ENCODE results near the gene ARFGAP1. TPM values are rescaled to one million over a fixed set of nuclear protein-coding genes. Genes with fewer than 3 reads are reported as not detected.
"Not testable (repeated sequence)": the region's sequence is repeated elsewhere in the genome, so short reads cannot be mapped to it uniquely, and the experiment has no call there.

Gene ARFGAP1
- total RNA-seq, 1 donor from 2014 or later: 208 TPM

DNA sequence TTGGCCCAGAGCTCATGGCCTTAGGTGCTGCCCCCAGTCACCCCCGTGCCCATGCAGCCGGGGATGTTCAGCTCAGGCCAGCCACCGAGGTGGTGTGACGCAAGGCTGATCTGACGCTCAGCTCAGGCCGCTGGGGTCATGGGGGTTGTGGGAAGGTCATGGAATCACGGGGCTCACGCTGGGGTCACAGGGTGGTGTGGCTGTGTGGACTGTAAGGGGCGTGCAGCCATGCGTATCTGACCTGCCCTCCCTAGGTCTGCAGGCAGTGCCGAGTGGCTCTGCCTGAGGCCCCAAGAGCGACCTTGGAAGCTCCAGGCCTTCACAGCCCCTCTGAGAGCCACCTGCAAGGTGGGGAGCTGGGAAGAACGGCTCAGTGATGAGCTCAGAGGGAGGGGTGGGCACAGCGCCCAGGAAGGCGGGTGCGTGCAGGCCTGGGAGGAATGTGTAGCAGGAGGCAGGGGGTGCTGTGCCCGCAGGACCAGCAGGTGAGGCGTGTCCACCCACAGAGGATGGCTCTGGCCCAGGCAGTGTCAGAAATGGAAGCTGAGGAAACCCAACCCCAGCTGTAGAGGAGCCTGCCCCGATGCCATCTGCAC lies 60.7 kb downstream of the ARFGAP1 start:
- Mint-ChIP-seq H3K27me3 (ENCODE audit: low read depth) (peaks cover 18% of the 10 kb centered on the region), H3K36me3 (peaks cover 3% of the 10 kb centered on the region), H3K4me3 (no peak overlapping the region), H3K27ac (no peak overlapping the region), H3K9me3 (peaks cover 7% of the 10 kb centered on the region), H3K4me1 (peaks cover 19% of the 10 kb centered on the region)
- DNase-seq (ENCODE audit: low spot score in 2 of 2, unreplicated experiment in 2 of 2): no peak
- TF ChIP-seq, protein P1, sequence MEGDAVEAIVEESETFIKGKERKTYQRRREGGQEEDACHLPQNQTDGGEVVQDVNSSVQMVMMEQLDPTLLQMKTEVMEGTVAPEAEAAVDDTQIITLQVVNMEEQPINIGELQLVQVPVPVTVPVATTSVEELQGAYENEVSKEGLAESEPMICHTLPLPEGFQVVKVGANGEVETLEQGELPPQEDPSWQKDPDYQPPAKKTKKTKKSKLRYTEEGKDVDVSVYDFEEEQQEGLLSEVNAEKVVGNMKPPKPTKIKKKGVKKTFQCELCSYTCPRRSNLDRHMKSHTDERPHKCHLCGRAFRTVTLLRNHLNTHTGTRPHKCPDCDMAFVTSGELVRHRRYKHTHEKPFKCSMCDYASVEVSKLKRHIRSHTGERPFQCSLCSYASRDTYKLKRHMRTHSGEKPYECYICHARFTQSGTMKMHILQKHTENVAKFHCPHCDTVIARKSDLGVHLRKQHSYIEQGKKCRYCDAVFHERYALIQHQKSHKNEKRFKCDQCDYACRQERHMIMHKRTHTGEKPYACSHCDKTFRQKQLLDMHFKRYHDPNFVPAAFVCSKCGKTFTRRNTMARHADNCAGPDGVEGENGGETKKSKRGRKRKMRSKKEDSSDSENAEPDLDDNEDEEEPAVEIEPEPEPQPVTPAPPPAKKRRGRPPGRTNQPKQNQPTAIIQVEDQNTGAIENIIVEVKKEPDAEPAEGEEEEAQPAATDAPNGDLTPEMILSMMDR (IDR thresholded peaks at IDR 0.05; ENCODE audit: unreplicated experiment): no peak

DNA sequence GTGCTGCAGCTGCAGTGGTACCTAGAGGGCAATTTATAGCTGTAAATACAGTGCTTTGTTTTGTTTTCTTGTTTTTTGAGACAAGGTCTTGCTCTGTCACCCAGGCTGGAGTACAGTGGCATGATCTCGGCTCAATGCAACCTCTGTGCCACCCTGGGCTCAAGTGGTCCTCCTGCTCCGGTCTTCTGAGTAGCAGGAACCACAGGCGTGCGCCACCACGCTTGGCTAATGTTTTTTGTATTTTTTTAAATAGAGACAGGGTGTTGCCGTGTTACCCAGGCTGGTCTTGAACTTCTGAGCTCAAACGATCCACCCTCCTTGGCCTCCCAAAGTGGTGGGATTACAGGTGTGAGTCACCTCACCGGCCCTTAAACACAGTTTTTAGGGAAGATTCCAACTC lies 61.7 kb downstream of the ARFGAP1 start:
- Mint-ChIP-seq H3K27me3 (ENCODE audit: low read depth) (peaks cover 27% of the 10 kb centered on the region), H3K36me3 (peaks cover 3% of the 10 kb centered on the region), H3K4me3 (no peak overlapping the region), H3K27ac (no peak overlapping the region), H3K9me3 (peaks cover 7% of the 10 kb centered on the region), H3K4me1 (peaks cover 20% of the 10 kb centered on the region)
- TF ChIP-seq, protein P1 (IDR thresholded peaks at IDR 0.05; ENCODE audit: unreplicated experiment): no peak
- DNase-seq (ENCODE audit: low spot score in 2 of 2, unreplicated experiment in 2 of 2): no peak

DNA sequence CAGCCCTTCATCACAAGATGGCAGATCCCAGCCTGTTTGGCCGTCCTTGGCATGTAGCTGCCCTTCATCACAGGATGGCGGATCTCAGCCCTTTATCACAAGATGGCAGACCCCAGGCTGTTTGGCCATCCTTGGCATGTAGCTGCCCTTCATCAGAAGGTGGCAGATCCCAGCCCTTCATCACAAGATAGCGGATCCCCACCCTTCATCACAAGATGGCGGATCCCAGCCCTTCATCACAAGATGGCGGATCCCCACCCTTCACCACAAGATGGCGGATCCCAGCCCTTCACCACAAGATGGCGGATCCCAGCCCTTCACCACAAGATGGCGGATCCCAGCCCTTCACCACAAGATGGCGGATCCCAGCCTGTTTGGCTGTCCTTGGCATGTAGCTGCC lies 62.4 kb downstream of the ARFGAP1 start:
- Mint-ChIP-seq H3K4me1 (peaks cover 20% of the 10 kb centered on the region), H3K27me3 (ENCODE audit: low read depth) (peaks cover 28% of the 10 kb centered on the region)
- H3K27ac Mint-ChIP-seq; H3K9me3 Mint-ChIP-seq; H3K4me3 Mint-ChIP-seq; DNase-seq (ENCODE audit: low spot score in 2 of 2, unreplicated experiment in 2 of 2); H3K36me3 Mint-ChIP-seq: not testable (repeated sequence)

DNA sequence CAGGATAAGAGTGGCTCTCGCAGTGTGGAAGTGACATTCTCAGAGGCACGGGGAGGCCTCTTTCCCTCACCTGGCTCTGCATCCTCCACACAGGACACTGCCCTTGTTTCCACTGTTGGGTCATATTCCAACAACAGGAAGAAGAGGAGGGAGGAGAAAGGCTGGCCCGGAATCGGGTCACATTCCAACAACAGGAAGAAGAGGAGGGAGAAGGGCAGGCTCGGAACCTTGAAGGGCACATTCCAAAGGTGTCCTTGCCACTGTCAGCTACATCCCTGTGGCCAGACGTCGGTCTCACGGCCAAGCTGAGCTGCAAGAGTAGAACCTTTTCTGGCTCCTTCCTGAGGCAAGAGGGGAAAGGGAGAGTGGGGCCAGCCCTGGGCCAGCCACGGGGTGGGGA lies 63.1 kb downstream of the ARFGAP1 start:
- TF ChIP-seq, protein P1 (IDR thresholded peaks at IDR 0.05; ENCODE audit: unreplicated experiment): no peak
- Mint-ChIP-seq H3K4me1 (peaks cover 18% of the 10 kb centered on the region), H3K9me3 (peaks cover 7% of the 10 kb centered on the region), H3K36me3 (peaks cover 3% of the 10 kb centered on the region), H3K27ac (no peak overlapping the region), H3K27me3 (ENCODE audit: low read depth) (peaks cover 29% of the 10 kb centered on the region), H3K4me3 (no peak overlapping the region)
- DNase-seq (ENCODE audit: low spot score in 2 of 2, unreplicated experiment in 2 of 2): no peak

DNA sequence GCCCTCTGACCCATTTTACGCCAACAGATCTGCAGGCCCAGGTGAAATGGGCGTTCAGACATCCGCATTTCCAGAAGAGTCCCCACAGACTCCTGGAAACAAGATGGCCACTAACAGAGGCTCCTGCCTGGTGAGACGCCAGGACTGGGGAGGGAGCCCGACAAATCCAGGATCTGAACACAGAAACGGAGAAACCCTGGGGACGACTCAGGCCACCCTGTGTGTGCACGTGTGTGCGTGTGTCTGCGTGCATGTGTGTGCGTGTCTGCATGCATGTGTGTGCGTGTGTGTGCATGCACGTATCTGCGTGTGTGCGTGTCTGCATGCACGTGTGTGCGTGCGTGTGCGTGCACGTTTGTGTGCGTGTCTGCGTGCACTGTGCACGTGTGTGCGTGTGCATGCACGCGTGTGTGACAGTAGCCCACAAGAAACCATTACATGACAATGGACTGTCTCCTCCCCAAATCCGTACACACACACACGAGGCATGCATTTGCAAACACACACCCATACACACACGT lies 63.7 kb downstream of the ARFGAP1 start:
- Mint-ChIP-seq H3K4me1 (peaks cover 13% of the 10 kb centered on the region), H3K36me3 (peaks cover 3% of the 10 kb centered on the region), H3K4me3 (no peak overlapping the region), H3K9me3 (peaks cover 7% of the 10 kb centered on the region), H3K27ac (no peak overlapping the region), H3K27me3 (ENCODE audit: low read depth) (peaks cover 34% of the 10 kb centered on the region)
- DNase-seq (ENCODE audit: low spot score in 2 of 2, unreplicated experiment in 2 of 2): no peak
- TF ChIP-seq, protein P1 (IDR thresholded peaks at IDR 0.05; ENCODE audit: unreplicated experiment): no peak

DNA sequence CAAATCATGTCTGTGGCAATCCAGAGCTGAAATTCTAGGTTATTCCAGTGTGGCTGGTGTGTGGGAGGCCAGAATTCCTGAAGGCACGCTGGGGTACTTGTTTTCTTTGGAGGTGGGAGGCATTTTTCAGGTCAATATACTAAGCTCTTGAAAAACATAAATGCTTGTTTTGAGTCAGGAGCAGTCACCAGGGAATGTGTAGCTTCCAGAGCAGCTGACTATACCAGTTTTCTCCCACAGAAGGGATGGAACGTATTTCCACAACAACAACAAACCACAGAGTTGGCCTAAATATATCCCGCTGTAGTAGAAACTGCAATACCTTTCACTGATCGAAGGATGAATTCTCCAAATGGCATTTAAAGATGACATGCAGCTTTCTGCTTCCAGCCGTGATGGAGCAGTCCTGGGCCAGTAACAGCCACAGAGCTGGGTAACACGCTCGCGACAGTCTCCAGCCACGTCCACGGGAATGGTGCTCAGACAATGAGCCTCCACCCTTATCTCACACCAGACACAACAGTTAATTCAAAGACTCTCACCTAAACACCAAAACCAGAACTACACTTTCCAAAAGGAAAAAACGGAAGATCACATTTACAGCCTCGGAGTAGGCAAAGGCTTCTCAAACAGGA lies 65.3 kb downstream of the ARFGAP1 start:
- Mint-ChIP-seq H3K4me1 (peaks cover 13% of the 10 kb centered on the region), H3K36me3 (no peaks in the 10 kb centered on the region), H3K4me3 (no peak overlapping the region), H3K9me3 (no peaks in the 10 kb centered on the region), H3K27me3 (ENCODE audit: low read depth) (peaks cover 44% of the 10 kb centered on the region), H3K27ac (no peak overlapping the region)
- TF ChIP-seq, protein P1 (IDR thresholded peaks at IDR 0.05; ENCODE audit: unreplicated experiment): no peak
- DNase-seq (ENCODE audit: low spot score in 2 of 2, unreplicated experiment in 2 of 2): no peak

Data from mesothelial cell of epicardium (in vitro differentiated cells).